VCaP (cell line): ENCODE data around the gene GPR39.

Source experiments
- H3K27ac ChIP-seq: fragments of 450-650 bp; 2 replicates; pipeline ENCODE4 v1.5.1; 2017
- CTCF ChIP-seq: fragments of 450-650 bp; conservative IDR thresholded peaks from 2 replicates; pipeline ENCODE4 v1.5.1; 2017; ENCODE audit warnings: mild to moderate bottlenecking, moderate library complexity

Gene GPR39

GRCh38 chr2:132478461-132479105 is 62.0 kb downstream of the GPR39 start:
- peak overlapping the region; percentile 34 for H3K27ac ChIP-seq
- TF ChIP-seq CTCF = no peak

DNA sequence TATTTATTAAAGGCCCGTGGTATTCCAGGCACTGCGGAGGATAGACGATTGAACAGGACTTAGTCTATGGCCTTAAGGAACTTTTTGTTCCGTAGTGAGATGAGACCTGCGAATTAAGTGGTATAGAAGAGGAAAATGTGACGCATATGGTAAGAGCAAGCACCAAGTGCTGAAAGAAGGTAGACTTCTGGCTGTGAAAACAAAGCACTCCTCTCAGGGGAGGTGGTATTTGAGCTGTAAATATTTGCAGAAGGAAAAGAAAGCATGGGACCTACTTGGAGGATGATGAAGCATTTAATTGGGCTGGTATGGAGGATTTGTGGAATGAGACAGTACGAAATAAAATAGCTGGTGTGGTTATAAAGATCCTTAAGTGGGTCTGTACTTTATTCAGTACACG is 62.5 kb downstream of the GPR39 start:
- no peak for TF ChIP-seq CTCF
- peak overlapping the region; percentile 34 for H3K27ac ChIP-seq

GRCh38 chr2:132482821-132483220 is 66.2 kb downstream of the GPR39 start:
- no peak overlapping the region for H3K27ac ChIP-seq
- no peak for TF ChIP-seq CTCF

GRCh38 chr2:132484144-132484543 is 67.5 kb downstream of the GPR39 start:
- TF ChIP-seq CTCF = no peak
- H3K27ac ChIP-seq = no peak overlapping the region

DNA sequence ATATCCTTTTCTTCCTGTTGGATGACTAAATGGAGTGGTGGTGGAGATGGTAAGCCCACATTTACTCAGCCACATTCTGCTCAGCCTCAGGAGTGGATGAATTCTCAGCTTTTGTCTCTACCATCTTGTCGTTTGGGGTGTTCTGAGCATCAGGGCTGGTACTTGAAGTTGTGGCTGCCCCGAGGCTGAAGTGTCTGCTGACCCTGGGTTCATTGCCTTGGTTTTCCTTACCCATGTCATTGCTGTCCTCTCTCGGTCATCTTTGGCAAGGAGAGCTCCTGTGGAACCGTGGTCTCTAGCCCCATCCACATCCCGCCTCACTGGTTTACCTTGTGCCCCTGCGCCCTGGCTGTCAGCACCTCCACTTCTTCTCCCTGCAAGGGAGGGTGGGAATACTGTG is 71.9 kb downstream of the GPR39 start:
- no peak for TF ChIP-seq CTCF
- no peak overlapping the region for H3K27ac ChIP-seq

DNA sequence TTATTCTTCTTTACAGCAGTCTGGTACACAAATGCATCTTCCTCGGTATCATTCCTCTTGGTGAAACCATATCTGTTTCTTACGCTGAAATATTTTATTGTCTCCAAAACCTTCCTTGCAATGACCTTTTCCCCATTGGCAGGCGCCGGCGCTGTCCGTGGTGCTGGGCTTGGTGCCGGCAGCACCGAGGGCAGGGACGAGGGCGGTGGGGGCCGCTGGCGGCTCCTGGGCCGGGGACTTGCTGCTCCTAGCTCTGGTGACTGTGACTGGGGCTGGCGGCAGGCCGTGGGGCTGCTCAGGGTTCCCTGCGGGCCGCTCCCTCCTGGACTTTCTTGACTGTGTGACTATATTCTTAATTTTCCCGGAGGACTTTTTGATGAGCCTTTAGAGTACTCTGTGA is 72.5 kb downstream of the GPR39 start:
- no peak overlapping the region for H3K27ac ChIP-seq
- TF ChIP-seq CTCF = no peak

DNA sequence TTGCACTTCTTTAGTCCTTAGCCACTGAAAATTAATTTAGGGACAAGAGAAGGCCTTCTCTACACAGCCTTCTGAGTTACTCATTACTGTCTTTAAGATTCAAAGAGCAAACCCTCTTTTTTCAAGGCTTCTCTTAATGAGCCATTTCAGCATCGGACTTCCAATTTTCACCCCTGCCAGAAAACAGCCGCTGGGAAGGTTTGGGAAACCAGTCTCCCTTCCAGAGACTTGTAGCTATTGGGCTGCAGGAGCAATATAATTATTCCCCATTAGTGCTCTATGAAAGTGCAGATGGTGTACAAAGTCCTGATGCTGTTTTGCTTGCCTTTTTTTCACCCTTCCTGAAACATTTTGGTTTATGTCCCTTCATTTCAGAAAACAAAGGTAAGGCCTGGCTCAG is 79.3 kb downstream of the GPR39 start:
- TF ChIP-seq CTCF = no peak
- no peak overlapping the region for H3K27ac ChIP-seq
